Measurements from ENCODE around the gene PDLIM1.
A peak's percentile ranks its signal among the peaks of the same experiment; 100 is the strongest.
"Not testable (repeated sequence)": the region's sequence is repeated elsewhere in the genome, so short reads cannot be mapped to it uniquely, and the experiment has no call there.

PDLIM1 gene

DNA sequence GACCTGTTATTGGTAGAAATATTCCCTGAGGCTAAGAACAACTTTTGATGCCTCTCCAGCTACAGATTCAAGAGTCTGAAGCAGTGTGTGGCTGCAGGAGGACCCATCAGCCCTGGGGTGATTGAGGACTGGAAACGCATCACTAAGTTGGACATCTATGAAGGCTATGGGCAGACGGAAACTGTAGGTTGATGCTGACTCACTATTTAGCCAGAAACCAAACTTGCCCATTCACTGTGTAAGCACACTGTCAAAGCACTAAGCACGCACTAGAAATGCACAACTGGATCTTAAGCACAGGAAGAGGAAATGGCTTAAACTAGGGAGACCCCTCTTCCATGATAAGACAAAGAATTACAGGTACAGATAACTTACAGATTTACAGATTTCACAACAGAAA is 76.0 kb downstream of the PDLIM1 start:
- no peak overlapping the region for H3K4me3 ChIP-seq (ENCODE audit: low read depth, low read length)
- TF ChIP-seq, protein P1, sequence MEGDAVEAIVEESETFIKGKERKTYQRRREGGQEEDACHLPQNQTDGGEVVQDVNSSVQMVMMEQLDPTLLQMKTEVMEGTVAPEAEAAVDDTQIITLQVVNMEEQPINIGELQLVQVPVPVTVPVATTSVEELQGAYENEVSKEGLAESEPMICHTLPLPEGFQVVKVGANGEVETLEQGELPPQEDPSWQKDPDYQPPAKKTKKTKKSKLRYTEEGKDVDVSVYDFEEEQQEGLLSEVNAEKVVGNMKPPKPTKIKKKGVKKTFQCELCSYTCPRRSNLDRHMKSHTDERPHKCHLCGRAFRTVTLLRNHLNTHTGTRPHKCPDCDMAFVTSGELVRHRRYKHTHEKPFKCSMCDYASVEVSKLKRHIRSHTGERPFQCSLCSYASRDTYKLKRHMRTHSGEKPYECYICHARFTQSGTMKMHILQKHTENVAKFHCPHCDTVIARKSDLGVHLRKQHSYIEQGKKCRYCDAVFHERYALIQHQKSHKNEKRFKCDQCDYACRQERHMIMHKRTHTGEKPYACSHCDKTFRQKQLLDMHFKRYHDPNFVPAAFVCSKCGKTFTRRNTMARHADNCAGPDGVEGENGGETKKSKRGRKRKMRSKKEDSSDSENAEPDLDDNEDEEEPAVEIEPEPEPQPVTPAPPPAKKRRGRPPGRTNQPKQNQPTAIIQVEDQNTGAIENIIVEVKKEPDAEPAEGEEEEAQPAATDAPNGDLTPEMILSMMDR (IDR thresholded peaks at IDR 0.05; ENCODE audit: low read depth, low read length), result no peak
- TF ChIP-seq POLR2A (IDR thresholded peaks at IDR 0.05; ENCODE audit: extremely low read depth, insufficient read length) (no peak), MAX (IDR thresholded peaks at IDR 0.05; ENCODE audit: low read depth, low read length) (no peak), MYC (IDR thresholded peaks at IDR 0.05; ENCODE audit: low read depth, low read length) (no peak)
- DNase-seq (ENCODE audit: low read depth), result no peak

DNA sequence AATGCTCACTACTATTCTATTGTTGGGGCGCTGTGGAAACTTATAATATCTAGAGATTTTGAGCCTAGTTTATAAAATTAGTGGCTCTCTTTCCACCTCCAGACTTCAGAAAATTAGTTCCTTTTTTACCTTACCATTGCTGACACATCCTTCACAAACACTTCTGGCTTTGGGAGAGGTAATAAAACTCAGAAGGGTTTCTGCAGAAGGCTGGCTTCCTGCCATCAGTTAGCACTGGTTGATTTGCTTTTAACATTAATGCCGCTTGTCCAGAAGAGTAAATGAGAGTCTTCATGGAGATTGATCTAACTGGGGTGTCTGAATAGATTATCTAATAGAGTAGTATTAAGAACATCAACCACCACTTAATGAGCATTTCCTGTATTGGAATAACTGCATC is 76.4 kb downstream of the PDLIM1 start:
- no peak for DNase-seq (ENCODE audit: low read depth)
- H3K4me3 ChIP-seq (ENCODE audit: low read depth, low read length), result no peak overlapping the region
- no peak for TF ChIP-seq POLR2A (IDR thresholded peaks at IDR 0.05; ENCODE audit: extremely low read depth, insufficient read length)
- TF ChIP-seq MYC (IDR thresholded peaks at IDR 0.05; ENCODE audit: low read depth, low read length), result no peak
- TF ChIP-seq, protein P1 (IDR thresholded peaks at IDR 0.05; ENCODE audit: low read depth, low read length), result no peak
- TF ChIP-seq MAX (IDR thresholded peaks at IDR 0.05; ENCODE audit: low read depth, low read length), result no peak

GRCh38 chr10:95211606-95212279 is 79.1 kb downstream of the PDLIM1 start:
- TF ChIP-seq MAX (IDR thresholded peaks at IDR 0.05; ENCODE audit: low read depth, low read length) (no peak), POLR2A (IDR thresholded peaks at IDR 0.05; ENCODE audit: extremely low read depth, insufficient read length) (no peak), MYC (IDR thresholded peaks at IDR 0.05; ENCODE audit: low read depth, low read length) (no peak)
- TF ChIP-seq, protein P1 (IDR thresholded peaks at IDR 0.05; ENCODE audit: low read depth, low read length), result no peak
- no peak overlapping the region for H3K4me3 ChIP-seq (ENCODE audit: low read depth, low read length)
- no peak for DNase-seq (ENCODE audit: low read depth)

- no peak overlapping the region for H3K4me3 ChIP-seq (ENCODE audit: low read depth, low read length)
- no peak for DNase-seq (ENCODE audit: low read depth)
- no peak for TF ChIP-seq MAX (IDR thresholded peaks at IDR 0.05; ENCODE audit: low read depth, low read length)
- TF ChIP-seq, protein P1 (IDR thresholded peaks at IDR 0.05; ENCODE audit: low read depth, low read length), result no peak
- TF ChIP-seq POLR2A (IDR thresholded peaks at IDR 0.05; ENCODE audit: extremely low read depth, insufficient read length), result no peak
- TF ChIP-seq MYC (IDR thresholded peaks at IDR 0.05; ENCODE audit: low read depth, low read length), result no peak
Observed at GRCh38 chr10:95209509-95210127, 81.2 kb downstream of the PDLIM1 start.

DNA sequence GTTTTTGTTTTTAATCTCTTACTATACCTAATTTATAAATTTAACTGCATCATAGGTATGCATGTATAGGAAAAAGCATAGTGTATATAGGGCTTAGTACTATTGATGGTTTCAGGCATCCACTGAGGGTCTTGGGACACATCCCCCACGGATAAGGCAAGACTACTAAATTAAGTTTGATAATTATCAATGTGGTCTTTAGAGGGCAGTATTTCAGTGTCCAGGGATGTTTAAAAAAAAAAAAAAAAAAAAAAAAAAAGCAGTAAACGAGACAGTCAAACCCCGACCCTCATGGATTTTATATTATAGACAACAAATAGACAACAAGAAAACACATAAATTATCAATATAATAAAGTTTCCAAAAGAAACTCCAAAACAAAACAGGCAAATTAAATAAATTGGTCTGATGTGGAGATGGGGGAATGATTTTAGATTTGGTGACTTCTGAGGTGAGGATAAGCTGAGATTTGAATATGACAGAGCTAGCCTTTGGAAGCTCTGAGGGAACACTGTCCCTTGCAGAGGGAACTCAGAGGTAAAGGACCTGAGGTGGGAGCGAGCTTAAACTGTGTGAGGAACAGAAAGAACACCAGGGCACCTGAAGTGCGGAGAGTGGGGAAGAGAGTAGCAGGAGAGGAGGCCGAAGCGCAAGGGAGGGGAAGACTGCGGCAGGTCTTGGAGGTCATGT is 82.0 kb downstream of the PDLIM1 start:
- no peak overlapping the region for H3K4me3 ChIP-seq (ENCODE audit: low read depth, low read length)
- peak; percentile 6 for DNase-seq (ENCODE audit: low read depth)
- TF ChIP-seq MAX (IDR thresholded peaks at IDR 0.05; ENCODE audit: low read depth, low read length), result no peak
- TF ChIP-seq POLR2A (IDR thresholded peaks at IDR 0.05; ENCODE audit: extremely low read depth, insufficient read length), result no peak
- TF ChIP-seq, protein P1 (IDR thresholded peaks at IDR 0.05; ENCODE audit: low read depth, low read length), result no peak
- no peak for TF ChIP-seq MYC (IDR thresholded peaks at IDR 0.05; ENCODE audit: low read depth, low read length)

DNA sequence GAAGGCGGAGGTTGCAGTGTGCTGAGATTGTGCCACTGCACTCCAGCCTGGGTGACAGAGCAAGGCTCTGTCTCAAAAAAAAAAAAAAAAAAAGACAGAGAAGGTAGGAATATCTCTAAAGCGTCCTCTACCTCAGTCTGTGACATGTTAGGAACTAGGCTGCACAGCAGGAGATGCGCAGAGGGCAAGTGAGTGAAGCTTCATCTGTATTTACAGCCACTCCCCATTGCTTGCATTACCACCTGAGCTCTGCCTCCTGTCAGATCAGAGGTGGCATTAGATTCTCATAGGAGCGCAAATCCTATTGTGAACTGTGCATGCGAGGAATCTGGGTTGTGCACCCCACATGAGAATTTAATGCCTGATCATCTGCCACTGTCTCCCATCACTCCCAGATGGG is 87.9 kb downstream of the PDLIM1 start:
- DNase-seq (ENCODE audit: low read depth); H3K4me3 ChIP-seq (ENCODE audit: low read depth, low read length): not testable (repeated sequence)
